ENCODE results near the gene PRSS12.

The PRSS12 gene

GRCh38 chr4:118260309-118260708, 92.5 kb downstream of the PRSS12 start:
- Histone ChIP-seq H3K4me1 (ENCODE audit: control insufficient read depth, insufficient read depth, low read length) (no peaks in the 10 kb centered on the region), H3K4me3 (ENCODE audit: low read length) (no peak overlapping the region)
- WGBS (ENCODE audit: insufficient coverage, insufficient read length): no CpG with 5 or more reads among the region's 2 CpGs

GRCh38 chr4:118259111-118259510, 93.7 kb downstream of the PRSS12 start:
- Histone ChIP-seq H3K4me3 (ENCODE audit: low read length) (no peak overlapping the region), H3K9me3 (ENCODE audit: control insufficient read depth, insufficient read depth, low read length) (no peaks in the 10 kb centered on the region), H3K36me3 (ENCODE audit: control insufficient read depth, insufficient read depth, low read length) (no peaks in the 10 kb centered on the region), H3K4me1 (ENCODE audit: control insufficient read depth, insufficient read depth, low read length) (no peaks in the 10 kb centered on the region), H3K27me3 (ENCODE audit: control insufficient read depth, insufficient read depth, low read length) (no peaks in the 10 kb centered on the region), H3K27ac (ENCODE audit: low read length) (no peak overlapping the region)
- DNase-seq (ENCODE audit: low read depth, low spot score): no peak
- WGBS (ENCODE audit: insufficient coverage, insufficient read length): no CpG with 5 or more reads among the region's 3 CpGs

More at GRCh38 chr4:118260309-118260708, 92.5 kb downstream of the PRSS12 start:
- no peak for DNase-seq (ENCODE audit: low read depth, low spot score)
- no peaks in the 10 kb centered on the region for H3K9me3 ChIP-seq (ENCODE audit: control insufficient read depth, insufficient read depth, low read length)
- H3K27ac ChIP-seq (ENCODE audit: low read length): no peak overlapping the region
- no peaks in the 10 kb centered on the region for H3K27me3 ChIP-seq (ENCODE audit: control insufficient read depth, insufficient read depth, low read length)
- H3K36me3 ChIP-seq (ENCODE audit: control insufficient read depth, insufficient read depth, low read length): no peaks in the 10 kb centered on the region

GRCh38 chr4:118254368-118254767, 98.4 kb downstream of the PRSS12 start:
- Histone ChIP-seq H3K4me1 (ENCODE audit: control insufficient read depth, insufficient read depth, low read length) (no peaks in the 10 kb centered on the region), H3K27ac (ENCODE audit: low read length) (no peak overlapping the region), H3K27me3 (ENCODE audit: control insufficient read depth, insufficient read depth, low read length) (no peaks in the 10 kb centered on the region), H3K36me3 (ENCODE audit: control insufficient read depth, insufficient read depth, low read length) (no peaks in the 10 kb centered on the region), H3K9me3 (ENCODE audit: control insufficient read depth, insufficient read depth, low read length) (no peaks in the 10 kb centered on the region), H3K4me3 (ENCODE audit: low read length) (no peak overlapping the region)
- DNase-seq (ENCODE audit: low read depth, low spot score): no peak

- DNase-seq (ENCODE audit: low read depth, low spot score): no peak
- Histone ChIP-seq H3K36me3 (ENCODE audit: control insufficient read depth, insufficient read depth, low read length) (no peaks in the 10 kb centered on the region), H3K4me1 (ENCODE audit: control insufficient read depth, insufficient read depth, low read length) (no peaks in the 10 kb centered on the region), H3K4me3 (ENCODE audit: low read length) (no peak overlapping the region), H3K9me3 (ENCODE audit: control insufficient read depth, insufficient read depth, low read length) (no peaks in the 10 kb centered on the region), H3K27ac (ENCODE audit: low read length) (no peak overlapping the region), H3K27me3 (ENCODE audit: control insufficient read depth, insufficient read depth, low read length) (no peaks in the 10 kb centered on the region)
- WGBS (ENCODE audit: insufficient coverage, insufficient read length): no CpG with 5 or more reads among the region's 3 CpGs
Observed at GRCh38 chr4:118249890-118250289, 102.9 kb downstream of the PRSS12 start.

GRCh38 chr4:118237531-118237930, 115.3 kb downstream of the PRSS12 start:
- Histone ChIP-seq H3K36me3 (ENCODE audit: control insufficient read depth, insufficient read depth, low read length) (no peaks in the 10 kb centered on the region), H3K27me3 (ENCODE audit: control insufficient read depth, insufficient read depth, low read length) (no peaks in the 10 kb centered on the region), H3K27ac (ENCODE audit: low read length) (no peak overlapping the region), H3K4me1 (ENCODE audit: control insufficient read depth, insufficient read depth, low read length) (no peaks in the 10 kb centered on the region), H3K4me3 (ENCODE audit: low read length) (no peak overlapping the region), H3K9me3 (ENCODE audit: control insufficient read depth, insufficient read depth, low read length) (no peaks in the 10 kb centered on the region)
- DNase-seq (ENCODE audit: low read depth, low spot score): no peak
- no CpG with 5 or more reads among the region's 2 CpGs for WGBS (ENCODE audit: insufficient coverage, insufficient read length)

GRCh38 chr4:118235566-118236120, 117.2 kb downstream of the PRSS12 start:
- no peaks in the 10 kb centered on the region for H3K4me1 ChIP-seq (ENCODE audit: control insufficient read depth, insufficient read depth, low read length)
- H3K9me3 ChIP-seq (ENCODE audit: control insufficient read depth, insufficient read depth, low read length): no peaks in the 10 kb centered on the region
- H3K27me3 ChIP-seq (ENCODE audit: control insufficient read depth, insufficient read depth, low read length): no peaks in the 10 kb centered on the region
- H3K27ac ChIP-seq (ENCODE audit: low read length): no peak overlapping the region
- DNase-seq (ENCODE audit: low read depth, low spot score): no peak
- H3K36me3 ChIP-seq (ENCODE audit: control insufficient read depth, insufficient read depth, low read length): no peaks in the 10 kb centered on the region
- WGBS (ENCODE audit: insufficient coverage, insufficient read length): no CpG with 5 or more reads among the region's 1 CpG
- no peak overlapping the region for H3K4me3 ChIP-seq (ENCODE audit: low read length)

Data from iPS DF 6.9 (cell line).